Measurements from ENCODE around the gene S100A10.

The S100A10 gene

GRCh38 chr1:152009691-152010090 lies 16.0 kb upstream of the S100A10 start:
- DNase-seq: no peak

DNA sequence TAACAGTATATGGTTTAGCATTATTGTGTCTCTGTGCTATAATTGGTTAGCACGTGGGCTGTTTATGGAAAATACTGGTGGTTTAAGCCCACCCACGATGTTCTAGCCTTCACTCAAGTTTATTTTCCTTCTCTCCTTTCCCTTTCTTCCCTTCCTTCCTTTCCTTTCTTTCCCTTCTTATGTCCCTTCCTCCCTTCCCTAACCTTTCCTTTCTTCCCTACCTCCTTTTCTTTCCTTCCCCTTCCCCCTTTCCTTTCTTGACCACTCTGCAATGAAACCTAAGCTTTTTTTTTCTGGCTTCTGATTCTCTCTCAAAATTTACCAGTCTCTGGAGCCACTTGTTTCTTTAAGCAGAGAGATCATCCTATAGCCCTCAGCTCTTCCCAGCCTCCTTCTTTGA lies 13.4 kb upstream of the S100A10 start:
- DNase-seq: no peak

DNA sequence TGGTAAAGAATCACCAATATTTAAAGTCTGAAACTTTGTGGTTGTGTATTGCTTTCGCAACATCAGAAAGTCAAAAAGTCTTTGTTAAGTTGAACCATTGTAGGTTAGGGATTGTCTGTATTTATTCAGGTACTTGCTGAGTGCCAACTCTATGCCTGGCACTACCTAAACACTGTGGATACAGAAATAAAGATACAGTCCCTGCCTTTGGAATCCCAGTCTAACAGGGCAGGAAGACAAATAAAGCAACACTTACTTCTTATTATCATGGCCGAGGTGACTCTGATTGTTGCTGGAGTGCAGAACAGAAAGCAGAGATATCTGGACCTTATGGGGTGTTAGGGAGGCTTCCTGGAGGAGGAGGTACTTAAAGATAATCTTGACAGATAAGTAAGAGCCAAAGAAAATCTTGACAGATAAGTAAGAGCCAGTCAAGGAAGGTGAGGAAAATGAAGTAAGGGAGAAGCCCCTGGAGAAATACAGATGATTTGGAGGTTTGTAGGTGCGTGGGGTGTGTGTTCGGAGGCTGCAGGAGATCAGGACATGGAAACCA lies 11.8 kb upstream of the S100A10 start:
- DNase-seq: no peak

GRCh38 chr1:152003846-152004442 lies 10.3 kb upstream of the S100A10 start:
- DNase-seq: no peak

DNA sequence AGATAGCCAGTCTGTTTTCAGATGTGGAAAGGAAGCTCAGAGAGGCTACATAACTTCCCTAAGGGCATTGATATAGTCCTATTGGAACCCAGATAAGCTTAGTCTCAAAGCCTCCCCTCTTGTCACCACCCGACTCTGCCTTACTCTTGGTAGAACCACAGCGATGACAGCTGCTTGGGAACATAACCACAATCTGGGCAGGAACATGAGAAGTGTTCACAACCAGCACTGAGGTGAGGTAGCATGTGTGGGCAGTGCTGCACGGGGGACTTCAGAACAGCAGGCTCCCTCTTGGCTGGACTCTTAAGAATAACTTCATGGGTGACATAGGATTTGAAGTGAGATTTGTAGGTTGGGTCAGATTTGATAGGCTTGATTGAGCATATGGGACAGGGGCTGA lies 9.3 kb upstream of the S100A10 start:
- no peak for DNase-seq

DNA sequence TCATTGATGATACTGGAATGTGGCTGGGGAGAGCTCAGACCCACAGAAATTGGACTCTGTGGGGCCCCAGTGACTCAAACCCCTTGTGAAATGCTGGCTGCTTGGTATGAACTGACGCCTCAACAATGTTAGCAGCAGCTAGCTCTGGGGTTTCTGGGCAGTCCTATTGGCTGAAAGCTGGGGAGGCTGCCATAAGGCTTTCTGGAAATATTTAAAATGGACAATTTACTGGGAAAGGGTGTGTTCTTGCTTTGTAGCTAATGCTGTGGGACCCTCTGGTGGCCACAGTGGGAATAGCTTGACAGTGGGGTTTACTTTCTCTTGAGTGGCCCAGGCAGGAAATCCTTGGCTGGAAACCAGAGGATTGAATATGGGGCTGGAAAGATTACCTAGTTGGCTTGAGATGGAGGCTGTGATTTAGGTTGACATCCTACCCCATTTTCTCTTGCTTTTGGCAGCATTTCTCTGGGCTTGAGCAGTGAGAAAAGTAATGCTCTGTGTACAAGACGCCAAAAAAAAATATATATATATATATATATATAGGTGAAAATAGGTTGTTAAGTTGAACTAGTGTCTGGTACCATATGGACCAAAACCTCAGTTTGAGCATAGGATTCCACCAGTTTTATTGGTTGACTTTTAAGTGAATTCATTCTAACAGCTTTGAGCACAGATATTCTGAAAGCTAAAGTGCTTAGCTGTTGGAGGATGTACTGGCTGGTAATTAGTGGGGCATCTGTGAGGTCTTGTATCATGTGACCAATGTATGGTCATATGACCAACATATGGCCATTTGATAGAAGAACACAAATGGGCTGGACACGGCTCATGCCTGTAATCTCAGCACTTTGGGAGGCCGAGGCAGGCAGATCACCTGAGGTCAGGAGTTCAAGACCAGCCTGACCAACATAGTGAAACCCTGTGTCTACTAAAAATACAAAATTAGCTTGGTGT lies 8.2 kb upstream of the S100A10 start:
- no peak for DNase-seq

DNA sequence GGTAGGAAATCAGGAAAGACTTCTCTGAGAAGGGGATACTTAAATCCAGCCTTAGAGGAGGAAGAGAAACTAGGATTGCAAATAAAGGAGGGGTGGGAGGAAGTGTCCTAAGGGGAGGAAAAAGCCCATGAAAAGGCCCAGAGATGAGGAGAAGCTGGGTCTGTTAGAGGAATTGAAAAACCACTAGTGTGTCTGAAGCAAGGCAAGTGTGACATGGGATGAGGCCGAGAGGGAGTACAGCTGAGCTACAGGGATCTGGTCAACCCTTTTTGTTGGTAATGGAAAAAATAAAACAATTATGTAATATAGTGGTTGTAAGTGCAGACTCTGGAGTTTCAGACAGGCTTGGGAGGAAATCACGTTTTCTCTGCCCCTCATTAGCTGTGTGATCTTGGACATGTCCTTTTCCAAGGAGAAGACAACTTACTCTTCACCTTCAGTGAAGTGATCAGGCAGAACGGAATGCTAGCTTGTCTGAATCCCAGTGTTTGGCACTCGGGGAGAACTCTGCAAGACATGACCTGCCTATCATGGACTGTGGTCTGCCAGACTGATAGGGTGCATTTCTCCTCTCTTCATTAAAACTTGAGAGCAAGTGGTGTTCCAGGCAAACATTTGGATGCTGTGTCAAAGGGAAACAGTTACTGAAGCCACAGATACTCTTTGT lies 7.4 kb upstream of the S100A10 start:
- no peak for DNase-seq

DNA sequence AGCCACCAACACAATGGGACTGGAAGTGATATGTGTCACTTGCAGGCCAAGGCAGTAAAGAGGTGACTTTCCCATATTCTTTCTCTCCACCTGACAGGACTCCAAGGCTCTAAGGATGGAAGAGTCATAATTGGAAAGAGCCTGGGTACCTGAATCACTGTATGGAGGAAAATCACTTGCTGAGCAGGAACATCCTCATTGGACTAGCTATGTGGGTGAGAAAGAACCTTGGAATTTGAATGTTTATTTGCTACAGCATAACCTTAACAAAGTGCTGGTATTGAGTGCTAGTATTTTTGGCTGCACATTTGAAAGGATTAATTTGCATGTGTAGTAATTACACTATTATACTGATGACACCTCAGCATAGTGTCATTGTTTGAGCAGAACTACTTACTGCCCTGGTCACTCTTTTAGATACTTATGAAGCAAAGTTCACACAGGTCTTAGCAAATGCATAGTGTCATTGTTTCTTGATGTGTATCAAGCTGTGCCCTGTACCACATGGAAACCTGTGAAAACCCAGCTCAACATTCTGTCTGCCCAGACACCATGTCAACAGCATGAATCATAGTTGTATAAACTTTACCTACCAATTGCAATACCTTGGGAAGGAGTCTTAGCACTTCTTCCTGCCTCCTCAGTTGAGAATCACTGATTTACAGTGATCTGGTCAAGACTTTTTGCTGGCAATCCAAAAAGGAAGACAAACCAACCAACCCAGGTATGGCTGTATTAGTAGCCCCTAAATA lies 5.1 kb upstream of the S100A10 start:
- DNase-seq: no peak

DNA sequence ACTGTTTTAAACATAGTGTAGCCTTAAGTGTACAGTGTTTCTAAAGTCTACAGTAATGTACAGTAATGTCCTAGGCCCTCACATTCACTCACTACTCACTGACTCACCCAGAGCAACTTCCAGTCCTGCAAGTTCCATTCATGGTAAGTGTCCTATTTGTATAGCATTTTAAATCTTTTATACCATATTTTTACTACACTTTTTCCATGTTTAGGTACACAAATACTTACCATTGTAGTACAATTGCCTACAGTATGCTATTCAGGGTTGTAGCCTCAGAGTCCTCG lies 3.6 kb upstream of the S100A10 start:
- no peak for DNase-seq

GRCh38 chr1:151995774-151996173 lies 2.1 kb upstream of the S100A10 start:
- no peak for DNase-seq

- DNase-seq: no peak
Observed at GRCh38 chr1:151994956-151995355, 1.3 kb upstream of the S100A10 start.

GRCh38 chr1:151993084-151993733 lies 450 bp downstream of the S100A10 start:
- no peak for DNase-seq

DNA sequence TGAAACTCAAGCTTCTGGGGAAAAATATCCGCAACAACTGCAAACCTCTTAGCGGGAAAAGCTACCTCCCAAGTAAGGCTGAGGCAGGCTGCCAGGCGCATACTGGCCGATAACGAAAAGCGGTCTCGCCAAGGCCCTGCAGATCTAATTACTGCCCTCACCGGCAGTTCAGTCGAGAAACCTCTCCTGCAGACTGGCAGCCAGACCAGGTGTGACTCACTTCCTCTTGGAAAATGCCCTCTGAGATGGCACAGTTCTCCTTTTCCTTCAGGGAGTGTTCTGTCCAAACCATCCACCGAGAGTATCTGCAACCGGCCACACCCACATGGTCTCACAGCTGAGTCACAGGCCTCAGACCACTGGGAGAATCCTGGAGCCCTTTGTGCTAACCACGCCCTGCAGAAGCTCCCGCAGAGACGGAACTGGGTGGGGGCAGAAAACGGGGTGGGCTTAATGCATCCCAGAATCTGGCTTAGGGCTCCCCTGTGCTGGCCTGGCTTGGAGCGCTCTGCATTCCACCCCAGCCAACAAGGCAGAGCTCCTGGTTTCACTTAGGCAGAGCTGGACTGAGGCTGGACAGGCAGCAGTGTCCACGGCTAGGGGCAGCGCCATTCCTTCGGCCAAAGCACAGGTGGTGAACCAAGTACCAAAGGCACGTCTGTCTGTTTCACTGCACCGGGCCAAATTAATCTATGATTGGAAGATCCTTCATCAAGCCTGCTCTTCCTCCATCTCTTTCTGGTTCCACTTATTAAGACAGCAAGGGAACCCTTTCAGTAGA lies 1.2 kb downstream of the S100A10 start:
- DNase-seq: peak; percentile 10

- DNase-seq: no peak
Observed at GRCh38 chr1:151991663-151992302, 1.9 kb downstream of the S100A10 start.

DNA sequence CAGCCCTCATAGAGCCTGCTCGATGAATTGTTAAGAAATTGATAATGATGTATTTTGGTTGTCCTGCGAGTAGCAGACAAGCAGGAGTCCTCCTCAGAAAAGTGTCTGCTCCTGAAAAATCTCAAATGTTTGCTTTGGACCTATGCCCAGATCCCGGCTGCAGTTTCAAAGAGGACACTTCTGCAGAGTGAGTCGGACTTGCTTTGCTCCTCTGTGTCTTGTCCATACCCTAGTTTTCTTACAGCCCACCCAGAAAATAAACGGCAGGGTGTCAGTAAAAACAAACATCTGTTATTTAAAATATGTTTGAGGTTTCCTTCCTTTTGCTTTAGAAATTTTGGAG lies 2.8 kb downstream of the S100A10 start:
- DNase-seq: no peak

DNA sequence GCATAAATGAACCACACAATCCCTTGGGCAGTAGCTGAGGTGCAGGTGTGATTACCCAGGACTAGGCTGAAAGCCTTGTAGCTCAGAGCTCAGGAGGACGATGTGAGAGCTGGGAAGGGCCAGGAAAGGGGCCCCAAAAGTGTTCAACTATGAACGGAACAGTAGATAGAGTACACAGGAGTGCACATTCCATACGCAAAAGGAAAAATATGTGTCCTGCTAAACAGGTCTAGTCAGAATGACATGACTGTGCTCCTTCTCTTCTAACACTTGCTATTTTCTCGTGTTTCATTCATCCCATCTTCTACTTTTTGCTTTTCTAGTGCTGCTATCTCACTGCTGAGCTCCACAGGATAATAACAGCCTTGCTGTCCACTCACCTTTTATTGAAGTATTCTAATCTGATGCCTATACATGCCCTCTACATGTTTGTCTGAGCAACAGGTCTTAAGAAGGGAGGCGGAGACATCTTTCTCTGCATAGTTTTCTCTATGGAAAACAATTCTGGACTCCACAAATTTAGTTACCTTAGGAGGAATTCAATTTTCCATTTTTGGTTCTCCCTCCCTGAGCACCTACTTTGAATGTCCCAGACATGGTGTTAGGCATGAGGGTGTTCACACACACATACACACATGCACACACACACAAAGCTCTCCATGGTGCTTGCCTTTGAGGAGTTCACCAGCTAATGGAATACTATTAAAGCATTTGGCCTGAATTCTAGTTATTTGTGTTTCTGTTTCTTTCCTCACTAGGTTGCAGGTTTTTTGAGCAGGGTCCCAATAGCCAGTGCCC lies 3.4 kb downstream of the S100A10 start:
- DNase-seq: no peak

GRCh38 chr1:151989211-151989862 lies 4.3 kb downstream of the S100A10 start:
- no peak for DNase-seq

- DNase-seq: no peak
Observed at GRCh38 chr1:151988405-151988923, 5.2 kb downstream of the S100A10 start.

GRCh38 chr1:151986501-151987190 lies 7.0 kb downstream of the S100A10 start:
- no peak for DNase-seq
